Stimulated activated CD8-positive, alpha-beta memory T cell treated with anti-CD3 and anti-CD28 coated beads, Interleukin-4, amount 100 ng/mL, for 1 hour (primary cell): ENCODE results near the gene RGS6.

Source experiments
- DNase-seq, 2 donors: peaks; one replicate each; pipeline ENCODE4 v3.0.0-alpha.2; 2020; ENCODE audit warnings: low read depth in 2 of 2, low spot score in 1 of 2

RGS6 gene

DNA sequence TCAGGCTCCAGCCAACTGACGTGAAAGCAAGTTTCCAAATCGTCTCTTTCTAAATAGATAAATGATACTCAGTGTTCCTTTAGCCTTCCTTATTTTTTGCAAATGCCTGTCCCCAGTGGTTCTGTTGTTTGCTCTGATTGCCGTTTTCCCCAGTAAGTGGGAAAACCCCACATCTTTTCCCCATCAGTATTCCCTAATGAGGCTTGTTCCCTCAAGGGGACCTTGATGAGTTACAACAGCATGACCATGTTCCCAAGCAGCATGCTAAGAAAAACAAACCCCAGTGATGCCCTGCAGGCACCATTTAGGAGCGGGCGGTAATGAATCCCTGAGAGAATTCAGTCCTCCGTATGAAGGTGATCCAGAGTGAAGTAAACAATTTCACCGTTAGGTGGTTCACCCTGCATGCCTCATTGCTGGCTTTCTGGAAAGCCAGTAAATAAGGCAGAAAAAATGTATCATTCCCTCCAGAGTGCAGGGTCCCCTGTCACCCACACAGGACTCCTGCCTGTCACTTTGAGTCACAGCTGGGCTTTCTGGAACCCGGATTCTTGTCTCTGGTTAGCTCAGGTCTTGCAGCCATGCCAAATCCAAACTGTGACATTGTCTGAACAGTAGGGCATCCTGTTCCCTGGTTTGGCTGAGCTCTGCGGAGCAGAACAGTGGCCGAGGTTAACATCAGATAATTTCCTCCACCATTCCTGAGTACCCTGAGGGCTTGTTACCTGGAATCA, 222.6 kb downstream of the RGS6 start:
- no peak for DNase-seq

DNA sequence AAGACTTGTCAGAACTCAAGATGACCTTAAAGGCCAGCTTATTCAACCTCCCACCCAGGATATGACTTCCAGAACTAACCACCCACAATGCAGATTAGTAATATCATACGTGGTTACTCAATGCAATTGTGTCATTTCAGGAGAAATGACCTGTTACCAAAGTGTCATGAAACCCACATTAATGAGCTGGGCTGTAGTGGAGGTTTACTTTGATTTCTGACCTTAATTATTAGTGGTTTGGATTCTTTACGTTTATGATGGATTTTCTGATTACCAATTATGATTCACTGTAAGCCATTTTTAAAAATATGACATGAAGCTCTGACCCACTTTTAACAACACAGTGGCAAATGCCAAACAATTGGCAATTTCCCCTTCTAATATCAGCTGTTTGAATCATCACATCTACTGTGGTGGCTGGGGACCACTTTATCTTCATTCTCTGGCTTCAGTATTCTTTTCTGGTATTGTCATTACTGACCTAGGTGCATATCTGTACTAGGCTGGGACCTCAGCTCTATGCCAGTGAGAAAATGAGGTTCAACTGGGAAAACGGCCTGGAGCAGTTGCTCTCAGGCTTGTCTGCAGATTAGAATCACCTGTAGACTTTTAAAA, 223.3 kb downstream of the RGS6 start:
- no peak for DNase-seq

DNA sequence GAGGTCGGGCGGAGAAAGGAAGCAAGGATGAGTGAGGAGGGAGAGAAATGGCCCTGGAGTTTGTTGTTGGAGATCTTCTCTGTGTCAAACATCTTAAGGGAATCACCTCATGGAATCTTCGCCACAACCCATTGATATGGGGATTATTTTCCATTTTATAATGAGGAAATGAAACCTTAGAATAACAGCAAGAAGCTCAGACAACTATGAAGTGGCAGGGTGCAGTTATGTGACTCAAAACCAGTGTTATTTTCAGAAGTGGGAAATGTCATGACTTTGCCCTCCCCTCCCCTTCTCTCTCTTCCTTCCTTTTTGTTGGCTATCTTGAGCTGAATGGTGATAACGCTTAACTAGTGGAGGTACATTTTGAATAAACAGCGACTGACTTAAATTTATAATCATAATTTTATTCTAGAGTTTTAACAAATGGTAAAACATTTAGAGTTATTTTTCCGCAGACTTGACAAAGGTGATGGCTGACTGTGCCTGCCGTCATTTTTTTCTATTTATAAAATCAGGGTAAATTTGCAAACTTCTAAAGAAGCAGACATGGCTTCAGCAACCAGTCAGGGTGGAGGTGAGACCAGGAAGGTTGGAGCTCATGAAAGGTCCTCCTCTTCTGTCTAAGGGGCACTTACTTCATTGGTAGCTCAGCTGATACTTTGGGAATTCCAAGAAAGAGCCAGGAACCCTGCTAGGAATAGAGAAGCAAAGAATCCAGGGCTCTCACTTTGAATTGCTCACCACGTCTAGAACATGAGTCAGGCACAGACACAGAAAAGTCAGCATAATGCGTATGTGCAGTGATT, 232.4 kb downstream of the RGS6 start:
- no peak for DNase-seq

DNA sequence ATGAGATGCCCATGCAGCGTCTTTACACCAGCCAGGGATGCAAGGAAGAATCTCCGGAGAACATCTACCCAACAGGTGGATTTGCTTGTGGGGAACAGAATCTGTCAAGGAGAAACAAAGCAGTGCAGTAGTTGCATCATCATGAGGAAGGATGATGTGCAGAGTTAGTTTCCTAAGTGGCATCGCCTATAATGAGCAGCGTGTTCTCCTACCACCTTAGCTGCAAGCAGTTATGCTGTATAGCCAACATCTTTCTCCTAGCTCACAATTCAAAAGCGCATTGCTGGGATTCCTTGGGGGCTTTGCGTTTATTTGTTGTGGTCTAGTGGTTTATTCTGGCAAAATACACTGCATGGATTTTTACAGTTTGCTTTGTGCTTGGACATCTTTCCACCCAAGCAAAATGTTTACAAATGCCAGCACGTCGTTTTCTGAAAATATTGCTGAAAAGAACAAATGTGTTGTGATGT, 233.0 kb downstream of the RGS6 start:
- no peak for DNase-seq

DNA sequence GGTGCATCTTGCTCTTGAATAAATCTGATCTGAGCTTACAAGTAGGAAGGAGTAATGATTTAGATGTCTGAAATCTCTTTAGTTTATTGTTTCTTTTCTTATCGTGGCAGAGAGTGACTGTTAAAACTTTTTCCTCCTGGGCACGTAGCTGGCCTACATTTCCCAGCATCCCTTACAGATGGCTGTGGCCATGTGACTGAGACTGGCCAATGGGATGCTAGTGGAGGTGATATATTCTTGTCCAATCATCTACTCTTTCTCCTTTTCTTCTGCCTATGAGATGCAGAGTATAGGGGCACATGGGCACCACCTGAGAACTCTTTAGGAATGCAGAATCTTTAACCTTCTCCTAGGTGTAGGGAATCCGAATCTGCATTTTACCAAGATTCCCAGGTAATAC, 237.3 kb downstream of the RGS6 start:
- DNase-seq, result no peak

DNA sequence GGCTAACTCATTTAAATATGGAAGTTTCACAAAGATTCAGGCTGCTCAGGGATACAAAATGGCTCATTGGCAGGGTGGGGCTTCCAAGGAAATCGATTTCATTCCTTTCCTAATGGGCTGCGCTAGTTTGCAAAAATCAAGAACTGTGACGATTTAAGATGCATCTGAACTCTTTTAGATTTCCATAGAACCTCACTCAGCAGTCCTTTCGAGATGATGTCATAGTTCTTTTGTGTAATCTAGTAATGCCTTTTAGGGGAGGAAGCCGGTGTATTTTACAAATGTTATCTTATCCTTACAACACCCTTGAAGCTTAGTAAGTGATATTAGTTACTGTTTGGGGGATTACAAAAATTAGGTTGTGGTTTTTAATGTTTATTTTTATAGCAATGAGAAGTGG, 239.8 kb downstream of the RGS6 start:
- no peak for DNase-seq

DNA sequence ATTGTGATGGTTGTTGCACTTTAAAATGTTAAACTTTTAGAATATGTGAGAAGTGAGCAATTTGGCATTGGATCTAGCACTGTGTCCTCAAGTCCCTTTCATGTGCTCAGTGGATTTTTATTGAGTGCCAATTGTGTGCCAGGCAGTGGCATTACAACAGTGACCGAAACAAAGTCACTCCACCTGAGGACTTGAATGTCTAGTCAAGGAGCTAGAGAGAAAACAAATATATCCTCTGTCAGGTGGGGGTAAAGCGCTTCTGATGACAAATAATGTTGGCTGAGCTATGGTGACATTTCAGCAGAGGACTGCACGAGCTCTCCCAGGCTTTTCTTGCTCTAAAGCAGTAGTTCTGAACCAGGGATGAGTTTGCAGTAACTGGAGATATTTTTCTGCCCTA, 240.4 kb downstream of the RGS6 start:
- no peak for DNase-seq

DNA sequence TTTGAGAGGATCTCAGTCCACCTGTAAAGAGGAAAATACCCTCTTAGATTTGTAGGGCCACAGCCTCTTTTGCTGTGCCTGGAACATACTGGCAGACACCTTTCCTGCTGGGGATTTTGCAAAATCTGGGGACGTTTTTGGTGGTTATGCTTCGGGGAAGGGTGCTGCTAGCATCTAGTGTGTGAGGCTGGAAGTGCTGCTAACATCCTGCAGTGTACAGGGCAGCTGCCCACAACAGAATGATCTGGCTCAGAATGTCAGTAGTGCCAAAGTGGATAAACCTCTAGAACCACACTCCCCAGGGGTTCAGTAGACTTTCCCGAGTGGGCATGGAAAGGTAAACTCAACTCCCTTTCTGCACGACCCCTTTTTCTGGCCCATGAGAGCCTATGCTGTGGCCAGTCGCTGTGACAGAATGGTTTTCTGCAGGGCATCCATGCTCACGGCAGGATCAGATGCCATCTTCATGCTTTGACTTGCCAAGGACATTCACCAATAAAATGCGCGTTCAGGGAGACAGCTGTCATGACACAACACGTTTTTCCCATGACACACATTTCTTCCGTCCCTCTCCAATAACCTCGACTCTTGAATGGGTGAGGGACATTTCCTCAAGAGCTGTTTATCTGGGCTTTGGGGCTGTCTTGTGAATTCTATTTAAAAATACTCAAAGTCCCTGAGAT, 240.9 kb downstream of the RGS6 start:
- DNase-seq, result no peak

DNA sequence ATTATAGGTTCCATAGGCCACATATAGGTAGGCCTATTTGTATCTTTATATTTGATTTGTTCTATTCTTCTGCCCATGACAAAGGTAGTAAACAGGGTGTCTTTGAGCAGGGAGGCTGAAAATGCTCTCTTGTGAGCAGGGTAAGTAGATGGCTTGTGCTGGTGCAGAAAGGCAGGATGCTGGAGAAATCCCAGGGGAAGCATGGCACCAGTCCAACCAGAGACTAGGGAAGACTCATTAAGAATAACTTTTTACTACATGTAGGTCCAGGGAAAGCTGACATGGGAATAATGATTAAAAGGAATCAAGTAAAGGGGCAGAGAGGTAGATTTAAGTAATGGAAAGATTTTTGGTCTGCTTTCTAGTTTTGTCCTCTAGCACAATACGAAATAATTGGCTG, 245.0 kb downstream of the RGS6 start:
- no peak for DNase-seq

DNA sequence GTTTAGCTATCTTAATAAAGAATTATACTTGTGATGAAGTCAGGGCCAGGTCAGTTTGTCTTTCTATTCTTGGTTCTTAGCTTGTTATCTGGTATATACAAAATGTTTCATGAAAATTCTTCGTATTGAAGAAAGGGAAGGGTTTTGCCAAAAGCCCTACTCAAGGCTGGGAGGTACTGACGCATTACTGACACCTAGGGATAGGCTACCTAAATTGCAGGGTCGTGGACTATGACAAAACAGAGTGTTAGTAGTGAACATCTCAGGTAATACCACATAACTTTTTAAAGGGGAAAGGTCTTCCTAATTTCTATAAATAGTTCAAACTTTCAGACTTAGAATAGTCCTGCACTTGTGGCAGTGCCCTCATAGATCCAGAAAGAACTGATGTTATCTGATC, 246.3 kb downstream of the RGS6 start:
- DNase-seq, result no peak

DNA sequence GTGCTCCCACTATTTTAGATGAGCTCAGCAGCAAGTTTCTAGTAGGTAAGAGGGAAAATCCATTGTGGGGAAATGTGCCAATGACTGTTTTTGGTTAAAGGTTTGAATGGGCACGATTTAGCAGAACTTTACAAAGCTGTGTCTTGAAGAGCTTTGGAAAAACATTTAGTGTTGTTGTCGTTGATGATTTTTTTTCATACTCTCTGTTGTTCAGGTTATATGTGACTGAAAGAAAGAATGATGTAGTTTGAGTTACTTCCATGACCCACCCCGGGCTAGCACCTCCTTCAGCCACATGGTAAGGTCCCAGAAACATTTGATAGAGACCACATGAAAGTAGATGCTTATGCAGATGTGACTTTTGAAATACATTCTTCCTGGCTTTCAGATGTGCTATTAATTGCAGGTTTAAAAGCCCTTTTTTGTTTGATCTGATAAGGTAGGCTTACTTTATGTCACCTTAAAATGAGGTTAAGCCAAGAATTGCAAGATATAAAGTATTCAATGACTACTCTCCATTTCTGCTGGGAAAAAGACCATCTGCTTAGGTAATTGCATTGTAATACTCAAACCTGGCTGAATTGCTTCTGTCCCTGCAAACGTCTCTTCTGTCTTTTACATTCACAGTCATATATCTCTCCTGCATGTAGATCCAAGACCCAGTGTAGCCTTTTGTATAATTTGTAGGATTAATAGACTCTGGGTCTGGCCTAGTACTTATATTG, 250.6 kb downstream of the RGS6 start:
- DNase-seq, result no peak

DNA sequence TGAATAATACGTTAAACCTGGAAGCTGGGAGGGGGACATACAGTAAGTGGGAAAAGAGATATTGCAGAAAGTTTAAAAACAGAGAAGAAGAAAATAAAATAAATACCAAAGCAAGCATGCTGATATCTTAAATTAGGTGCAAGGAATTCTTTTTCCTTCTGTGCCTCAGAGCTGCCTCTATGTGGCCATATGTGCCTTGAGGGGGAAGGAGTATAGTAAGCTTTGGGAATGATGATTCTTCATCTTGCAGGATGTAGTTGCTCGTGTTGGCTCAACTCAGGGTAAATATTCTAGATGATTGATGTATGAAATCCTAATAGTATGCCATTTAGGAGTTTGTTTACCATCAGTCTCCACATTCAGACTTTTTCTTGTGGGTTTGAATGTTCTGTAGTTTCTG, 251.4 kb downstream of the RGS6 start:
- no peak for DNase-seq

DNA sequence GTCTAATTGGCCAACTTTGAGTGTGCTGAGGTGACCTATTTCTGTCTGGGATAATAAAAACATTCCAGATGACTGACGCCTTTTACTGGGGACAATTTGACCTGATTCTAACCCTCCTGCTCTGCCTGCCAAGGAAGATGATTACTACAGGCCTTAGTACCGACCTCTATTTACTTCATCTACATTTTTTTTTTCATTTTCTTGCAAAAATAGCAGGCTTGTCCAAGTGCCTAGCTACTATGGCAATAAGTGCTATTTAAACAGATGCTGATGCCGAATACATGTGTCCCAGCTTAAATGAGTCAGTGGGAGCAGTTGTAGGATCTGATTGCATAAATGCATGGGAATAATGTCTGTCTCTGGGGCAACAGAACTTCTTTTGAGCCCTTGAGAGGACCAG, 254.3 kb downstream of the RGS6 start:
- no peak for DNase-seq

DNA sequence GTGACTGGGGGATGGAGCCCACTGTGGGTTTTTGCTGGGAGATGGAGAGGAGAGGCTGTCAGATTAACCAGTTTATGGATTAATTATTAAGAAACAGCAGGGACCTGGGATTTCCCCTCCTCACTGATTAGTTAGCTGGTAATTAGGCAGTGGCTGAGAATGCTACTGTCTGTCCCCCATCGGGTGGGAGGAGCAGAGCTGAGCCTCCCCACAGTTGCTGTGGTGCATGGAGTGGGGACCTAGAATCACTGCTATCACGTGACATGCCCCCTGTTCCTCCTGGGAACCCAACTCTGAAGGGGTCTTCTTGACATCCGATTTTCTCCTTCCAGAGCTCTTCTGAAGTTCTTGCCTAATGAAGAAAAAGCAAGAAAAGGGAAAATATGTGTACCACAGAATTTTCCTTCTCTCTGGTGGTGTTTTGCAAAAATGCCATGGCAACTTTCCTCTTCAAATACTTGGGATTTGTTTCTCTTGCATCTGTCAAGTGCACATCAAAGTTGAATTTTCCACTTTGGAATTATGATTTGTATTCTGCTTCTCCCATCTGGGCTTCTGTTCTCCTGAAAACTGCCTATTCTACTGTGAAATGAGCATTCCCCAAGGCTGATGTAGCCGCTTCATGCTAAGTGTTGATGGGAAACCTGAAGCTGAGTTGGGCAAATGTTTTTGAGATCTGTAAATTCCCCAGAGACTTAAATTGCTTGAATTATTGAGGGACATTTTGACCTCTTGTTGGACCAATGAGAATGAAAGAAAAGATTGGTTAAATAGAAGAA, 264.2 kb downstream of the RGS6 start:
- DNase-seq, result no peak

DNA sequence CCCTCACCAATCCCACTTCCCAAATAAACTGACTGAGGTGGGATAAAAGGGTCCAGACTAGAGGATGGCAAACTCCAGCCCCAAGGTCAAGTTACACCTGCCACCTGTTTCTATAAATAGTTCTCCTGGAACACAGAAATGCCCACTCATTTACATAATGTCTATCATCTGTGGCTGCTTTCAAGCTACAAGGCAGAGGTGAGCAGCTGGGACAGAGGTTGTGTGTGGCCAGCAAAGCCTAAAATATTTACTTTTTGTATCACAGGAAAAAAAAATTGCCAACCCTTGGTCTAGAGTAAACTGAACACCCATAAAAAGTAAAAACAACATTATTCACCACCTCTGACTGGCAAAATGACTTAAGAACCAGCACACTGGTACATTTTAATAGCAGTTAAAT, 269.4 kb downstream of the RGS6 start:
- DNase-seq, result no peak

DNA sequence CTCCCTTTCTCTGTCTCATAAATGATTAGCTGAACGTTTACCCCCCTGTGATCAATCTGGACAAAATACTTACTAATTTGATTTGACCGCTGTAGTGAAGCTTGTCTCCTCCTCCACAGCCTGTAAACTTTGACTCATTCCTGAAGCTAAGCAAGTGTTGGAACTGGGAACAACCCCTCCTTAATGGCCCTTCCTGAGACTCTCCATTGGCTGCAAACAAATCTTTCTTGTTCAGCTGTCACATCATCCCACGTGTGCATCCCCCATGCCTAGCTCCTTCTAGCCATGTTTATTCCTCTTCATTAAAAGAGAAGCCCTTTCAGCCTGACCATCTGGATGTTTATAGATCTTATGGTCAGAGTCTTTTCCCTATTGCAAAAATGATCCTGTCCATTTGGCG, 281.2 kb downstream of the RGS6 start:
- DNase-seq, result no peak

DNA sequence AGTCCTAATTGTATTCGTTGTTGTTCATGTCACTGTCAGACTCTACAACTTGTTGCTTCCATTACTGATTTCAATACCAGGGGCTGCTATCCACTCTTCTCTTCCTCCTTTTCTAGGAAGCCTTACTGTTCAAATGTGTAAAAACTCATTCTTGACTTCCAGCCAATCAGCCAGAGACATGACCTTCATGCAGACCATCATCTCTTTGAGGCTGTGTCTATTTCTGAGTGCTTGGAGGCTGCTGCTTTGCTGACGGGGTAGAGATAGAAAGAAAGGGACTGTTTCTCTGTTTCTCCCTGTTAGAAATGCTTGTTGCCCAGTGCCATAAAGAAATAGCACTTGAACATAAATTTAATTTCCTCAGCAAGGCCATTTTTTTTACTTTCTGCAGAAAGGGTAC, 282.9 kb downstream of the RGS6 start:
- DNase-seq, result no peak

DNA sequence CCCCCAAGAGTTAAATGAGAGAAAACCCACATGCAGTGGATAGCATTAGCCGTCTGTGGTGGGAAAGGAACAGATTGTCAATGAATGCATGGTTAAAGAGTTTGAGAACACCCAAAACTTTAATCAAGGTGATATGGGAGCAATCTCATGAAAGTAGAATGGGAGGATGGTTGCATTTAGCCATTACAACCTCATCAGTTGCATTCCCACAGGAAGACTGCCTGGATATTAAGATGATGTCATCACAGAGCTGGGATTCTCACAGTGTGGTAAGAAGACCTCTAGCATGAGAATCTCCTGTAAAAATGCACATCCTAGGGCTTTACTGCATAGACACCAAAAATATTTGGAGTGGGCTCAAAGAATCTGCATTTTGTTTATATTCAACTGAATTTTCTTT, 284.9 kb downstream of the RGS6 start:
- DNase-seq, result no peak

DNA sequence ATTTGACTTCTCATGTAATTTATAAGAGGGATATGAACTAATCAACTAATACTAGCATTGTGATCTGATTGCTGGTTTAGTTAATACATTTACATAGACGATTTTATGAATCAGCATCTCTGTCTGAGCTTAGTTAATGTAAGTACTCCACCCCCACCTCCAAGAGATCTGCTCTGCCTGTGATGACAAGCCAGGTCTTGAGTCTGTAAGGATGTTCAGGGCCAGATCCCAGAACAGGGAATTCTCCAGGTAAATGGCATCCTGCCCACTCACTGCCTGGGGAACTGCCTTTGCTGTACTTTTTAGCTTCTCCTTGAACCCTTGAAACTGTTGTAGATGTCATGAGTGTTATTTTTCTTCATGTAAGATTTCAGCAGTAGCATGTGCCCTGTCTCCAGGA, 289.8 kb downstream of the RGS6 start:
- DNase-seq, result no peak

DNA sequence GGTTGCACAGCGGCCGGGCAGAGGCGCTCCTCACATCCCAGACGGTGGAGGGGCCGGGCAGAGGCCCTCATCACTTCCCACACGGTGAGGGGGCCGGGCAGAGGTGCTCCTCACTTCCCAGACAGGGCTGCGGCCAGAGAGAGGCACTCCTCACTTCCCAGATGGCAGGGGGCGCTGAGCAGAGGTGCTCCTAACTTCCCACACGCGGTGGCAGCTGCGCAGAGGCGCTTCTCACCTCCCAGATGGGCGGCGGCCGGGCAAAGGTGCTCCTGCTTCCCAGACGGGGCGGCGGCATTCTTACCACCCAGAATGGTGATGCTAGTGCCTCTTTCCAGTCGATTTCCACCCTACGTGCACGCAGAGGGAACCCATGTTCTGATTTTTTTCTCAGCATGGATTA, 304.4 kb downstream of the RGS6 start:
- no peak for DNase-seq
